Fibroblast of the aortic adventitia (primary cell): ENCODE measurements around the gene INTS11. TPM values are rescaled to one million over a fixed set of nuclear protein-coding genes. Genes with fewer than 3 reads are reported as not detected.
A peak's percentile ranks its signal among the peaks of the same experiment; 100 is the strongest.

Experiments used
- DNase-seq: peaks from one replicate; pipeline ENCODE4 v3.0.0-alpha.2; 2010; ENCODE audit warnings: low read depth
- H3K4me3 ChIP-seq: 2 replicates; pipeline ENCODE4 v1.5.1; 2011; ENCODE audit warnings: low read depth, mild to moderate bottlenecking, control low read depth, low read length, moderate library complexity
- CTCF ChIP-seq: IDR thresholded peaks from 2 replicates; pipeline ENCODE4 v1.5.1; 2011; ENCODE audit warnings: mild to moderate bottlenecking, low read length, control low read depth, inconsistent platforms; ENCODE audit not compliant: insufficient read depth
- total RNA-seq: library from RNA; depleted of rRNA; stranded (reverse); fragments of >200 nt; gene quantifications from 2 replicates; pipeline ENCODE4 v1.2.3, GENCODE V29; 2012; ENCODE audit warnings: low replicate concordance

The INTS11 gene
- total RNA-seq = 35.0 and 53.1 TPM in 2 replicates

- DNase-seq = peak; percentile 88
- H3K4me3 ChIP-seq = peak within 1 kb of the TSS; percentile 84
- no peak for TF ChIP-seq CTCF
Observed at GRCh38 chr1:1324524-1325287, at the start of gene INTS11, which contains the start of gene CPTP. TSS of gene INTS11 (minus strand) at chr1:1324660. CDS start at chr1:1324608, 52 bp downstream. TSS of gene CPTP (plus strand) at chr1:1324802. CDS start at chr1:1326911, 2,109 bp downstream.

- TF ChIP-seq CTCF = no peak
Observed at GRCh38 chr1:1373815-1374588, 49.5 kb upstream of the INTS11 start.

GRCh38 chr1:1373051-1373814 is 48.8 kb upstream of the INTS11 start:
- peak overlapping the region; percentile 90 for H3K4me3 ChIP-seq
- no peak for TF ChIP-seq CTCF
- no peak for DNase-seq

More at GRCh38 chr1:1373815-1374588, 49.5 kb upstream of the INTS11 start:
- H3K4me3 ChIP-seq = peak overlapping the region; percentile 90
- no peak for DNase-seq

- peak; percentile 96 for TF ChIP-seq CTCF
- DNase-seq = peak; percentile 54
- peak overlapping the region; percentile 5 for H3K4me3 ChIP-seq
Observed at GRCh38 chr1:1371746-1372711, 47.6 kb upstream of the INTS11 start.

- H3K4me3 ChIP-seq = no peak overlapping the region
- no peak for TF ChIP-seq CTCF
- DNase-seq = no peak
Observed at GRCh38 chr1:1371364-1371745, 46.9 kb upstream of the INTS11 start.
